HepG2 (cell line): ENCODE results near the gene TBL2. TPM values are rescaled to one million over a fixed set of nuclear protein-coding genes. Genes with fewer than 3 reads are reported as not detected.

Source experiments
- ATAC-seq: fragments of 200-7000 bp; cut with Tn5 transposase; 3 replicates; pipeline ENCODE4 v1.9.1; 2020; ENCODE audit warnings: mild to moderate bottlenecking, moderate library complexity
- BruUV-seq: library from RNA; stranded (reverse); fragments of 400-500 nt; replicated peaks from 2 replicates; lab custom pipeline; 2021; lab: Mats Ljungman, UMichigan
- CTCF ChIA-PET: fragments of 300-600 bp; formaldehyde crosslinking; extraction: SDS; loops from one replicate; lab custom pipeline; 2021; ENCODE audit warnings: low total read pairs, inconsistent platforms, low intra/inter-chr PET ratio; lab: Yijun Ruan, JAX
- POLR2A ChIA-PET: fragments of 350-600 bp; sonication (Branson Sonifier 250); formaldehyde crosslinking; loops from one replicate; lab custom pipeline; 2020; ENCODE audit warnings: antibody characterized with exemption, inconsistent platforms; lab: Yijun Ruan, JAX
- DNase-seq: peaks from one replicate; pipeline ENCODE4 v3.0.0-alpha.2; 2015; ENCODE audit warnings: low spot score
- FAIRE-seq: peaks from 3 replicates; lab custom pipeline; 2011; peaks lifted over from hg19 to GRCh38; lab: Jason Lieb, UNC
- H2AFZ ChIP-seq: one replicate; pipeline ENCODE4 v1.6.1; 2011; ENCODE audit warnings: low read length, inconsistent platforms
- H3K27ac ChIP-seq: fragments of 300-600 bp; 3 replicates; pipeline ENCODE4 v1.8.0; 2011; ENCODE audit warnings: mixed run types, mild to moderate bottlenecking, mixed read lengths, low read length, inconsistent platforms; ENCODE audit not compliant: insufficient read depth; ENCODE audit errors: extremely low read length
- H3K27me3 ChIP-seq, 2 experiments: fragments of 200-600 bp in 1 of 2; 2 replicates in 1 of 2; 3 replicates in 1 of 2; pipeline versions ENCODE4 v1.6.0 to v1.8.0; 2011; ENCODE audit warnings: low read length in 2 of 2, mild to moderate bottlenecking in 2 of 2, moderate library complexity in 2 of 2, inconsistent platforms in 1 of 2; ENCODE audit not compliant: insufficient read depth in 2 of 2, control insufficient read depth in 1 of 2
- H3K36me3 ChIP-seq, 2 experiments: fragments of 200-600 bp in 1 of 2; replicated peaks in 1 of 2; 2 replicates in 1 of 2; 3 replicates in 1 of 2; pipeline versions ENCODE4 v1.5.1 to v1.8.0; 2011; ENCODE audit warnings: low read length in 2 of 2, inconsistent platforms in 1 of 2; ENCODE audit not compliant: insufficient read depth in 2 of 2, control insufficient read depth in 1 of 2
- H3K4me1 ChIP-seq: 2 replicates; pipeline ENCODE4 v1.5.1; 2012; ENCODE audit warnings: low read length, inconsistent platforms; ENCODE audit not compliant: insufficient read depth
- H3K4me2 ChIP-seq: 2 replicates; pipeline ENCODE4 v1.6.0; 2011; ENCODE audit warnings: low read depth, low read length, inconsistent platforms
- H3K4me3 ChIP-seq, 3 experiments: fragments of 200-600 bp in 1 of 3; sonication (generic), shearing (Covaris generic) in 1 of 3; replicated peaks in 1 of 3; 2 replicates each; pipeline ENCODE4 v1.5.1; 2011 to 2016; ENCODE audit warnings: low read length in 3 of 3, inconsistent platforms in 2 of 3, low read depth in 2 of 3, mild to moderate bottlenecking in 2 of 3, control low read depth in 1 of 3, mixed read lengths in 1 of 3; ENCODE audit not compliant: insufficient read depth in 1 of 3
- H3K79me2 ChIP-seq: one replicate; pipeline ENCODE4 v1.6.1; 2011; ENCODE audit warnings: low read length, inconsistent platforms; ENCODE audit not compliant: insufficient read depth
- H3K9ac ChIP-seq: 2 replicates; pipeline ENCODE4 v1.6.0; 2011; ENCODE audit warnings: mild to moderate bottlenecking, low read depth, low read length, inconsistent platforms; ENCODE audit not compliant: insufficient read depth
- H3K9me3 ChIP-seq: 2 replicates; pipeline ENCODE4 v1.5.1; 2012; ENCODE audit warnings: mild to moderate bottlenecking, low read length
- H4K20me1 ChIP-seq: 2 replicates; pipeline ENCODE4 v1.6.0; 2011; ENCODE audit warnings: inconsistent platforms, mild to moderate bottlenecking, low read length, moderate library complexity; ENCODE audit not compliant: insufficient read depth
- CEBPB ChIP-seq: IDR thresholded peaks from 2 replicates; pipeline ENCODE4 v1.6.1; 2011; ENCODE audit warnings: low read depth, low read length, improper control_type of control experiment, borderline replicate concordance
- CEBPG ChIP-seq: IDR thresholded peaks from 2 replicates; pipeline ENCODE4 v1.6.1; 2016
- POLR2AphosphoS2 ChIP-seq: IDR thresholded peaks from 2 replicates; pipeline ENCODE4 v1.6.1; 2011; ENCODE audit warnings: low read depth, low read length, improper control_type of control experiment
- RNF2 ChIP-seq: fragments of 450-650 bp; conservative IDR thresholded peaks from 2 replicates; pipeline ENCODE4 v1.6.1; 2016; ENCODE audit warnings: low read depth
- TEAD3 ChIP-seq: optimal IDR thresholded peaks from 2 replicates; pipeline ENCODE3; 2016; ENCODE audit warnings: borderline replicate concordance
- ZNF121 ChIP-seq: sonication (generic); formaldehyde crosslinking; IDR thresholded peaks from 2 replicates; pipeline ENCODE4 v1.5.0; 2020; ENCODE audit warnings: mild to moderate bottlenecking, missing genetic modification reagents
- ZNF503 ChIP-seq: sonication (generic); formaldehyde crosslinking; IDR thresholded peaks from 2 replicates; pipeline ENCODE4 v1.4.0; 2020; ENCODE audit warnings: missing genetic modification reagents
- WGBS: methylation state at CpG from one replicate; pipeline ENCODE4 v1.1.6; 2017; ENCODE audit warnings: low lambda C conversion rate; 5-methylcytosine and 5-hydroxymethylcytosine counted together
- in situ Hi-C: cut with HindIII; loops from 2 replicates; pipeline ENCODE4 v1.10.0; 2017; ENCODE audit warnings: low pct_unique_long_range_greater_than_20kb; ENCODE audit not compliant: extremely low pct_ligation_motif_present
- intact Hi-C: fragments of 100-400 bp; cut with micrococcal nuclease; formaldehyde crosslinking; loops from one replicate; pipeline ENCODE4 v1.10.0; 2022; ENCODE audit not compliant: unreplicated experiment
- polyA plus RNA-seq, 8 experiments: library from polyadenylated mRNA; depleted of rRNA in 3 of 8; stranded (reverse) in 7 of 8; unstranded in 1 of 8; fragments of >200 nt; fragmentation: Illumina TruSeq in 4 of 8; extraction: Trizol in 4 of 8; gene quantifications; 2 replicates each; pipeline versions ENCODE4 v1.2.1 to v1.2.3, GENCODE V29; 2011 to 2016; ENCODE audit warnings: low read depth in 4 of 8, missing spikeins in 1 of 8, mixed read lengths in 1 of 8; ENCODE audit not compliant: insufficient read depth in 1 of 8
- total RNA-seq, 5 experiments: library from RNA; depleted of rRNA; stranded (reverse); fragments of >200 nt; fragmentation: Illumina TruSeq; extraction: Trizol; gene quantifications; 2 replicates each; pipeline ENCODE4 v1.2.3, GENCODE V29; 2016; ENCODE audit warnings: low read depth in 1 of 5

TBL2 gene
- total and polyA plus RNA-seq, 2 of the 13 experiments (the other 11 are each of a cell fraction or from before 2014, with no cell fraction given), result 43.4 to 47.2 TPM

GRCh38 chr7:73585196-73585595 is 6.8 kb upstream of the TBL2 start:
- Histone ChIP-seq H2AFZ (no peak overlapping the region), H4K20me1 (no peaks in the 10 kb centered on the region), H3K27ac (no peak overlapping the region), H3K79me2 (no peaks in the 10 kb centered on the region), H3K4me1 (peaks cover 39% of the 10 kb centered on the region), H3K4me2 (no peak overlapping the region), H3K27me3 (peaks cover 0 to 8% of the 10 kb centered on the region in 2 experiments; a peak in 1 of 5 replicates), H3K36me3 (no peaks in the 10 kb centered on the region), H3K9me3 (no peaks in the 10 kb centered on the region), H3K4me3 (no peak overlapping the region), H3K9ac (no peak overlapping the region)
- no peak for DNase-seq
- CTCF ChIA-PET, result no interaction called here
- intact Hi-C loops, result no loop called here
- FAIRE-seq, result no peak
- BruUV-seq, result no TSS peak
- POLR2A ChIA-PET, result interaction anchor here (0.8 to 2.0 kb wide), 2 partner anchors 10 to 63 kb away, joined by 3 to 8 read pairs; partner anchors contain the start of gene BAZ1B
- WGBS, result 0% methylated on average over 2 of the region's 2 CpGs
- peak; percentile 3; the same call in 1 of the 3 replicates for ATAC-seq
- in situ Hi-C loops, result no loop called here
- TF ChIP-seq TEAD3 (CRISPR knock-in tag) (peak; percentile 82), ZNF503 (CRISPR knock-in tag) (no peak), CEBPG (peak; percentile 29; the same call in 1 of the 2 replicates), POLR2AphosphoS2 (0 out of 2 replicates have a peak, but pooled peaks have one; percentile 24)

DNA sequence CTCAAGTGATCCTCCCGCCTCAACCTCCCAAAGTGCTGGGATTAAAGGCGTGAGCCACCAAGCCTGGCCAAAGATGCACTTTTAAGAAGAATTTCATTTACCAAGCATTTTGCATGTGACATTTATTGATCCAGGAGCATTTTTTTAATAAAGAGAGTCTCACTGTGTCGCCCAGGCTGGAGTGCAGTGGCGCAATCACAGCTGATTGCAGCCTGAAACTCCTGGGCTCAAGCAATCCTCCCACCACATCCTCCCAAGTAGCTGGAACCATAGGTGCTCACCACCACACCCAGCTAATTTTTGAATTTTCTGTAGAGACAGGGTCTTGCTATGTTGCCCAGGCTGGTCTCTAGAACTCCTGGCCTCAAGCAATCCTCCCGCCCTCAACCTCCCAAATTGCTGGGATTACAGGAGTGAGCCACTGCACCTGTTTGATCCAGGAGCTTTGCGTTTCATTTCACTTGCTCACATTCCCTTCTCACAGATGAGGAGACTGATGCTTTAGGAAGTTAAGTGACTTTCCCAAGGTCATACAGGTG is 4.4 kb upstream of the TBL2 start:
- CTCF ChIA-PET, result no interaction called here
- no peak overlapping the region for H3K9ac ChIP-seq
- H3K4me1 ChIP-seq, result peaks cover 41% of the 10 kb centered on the region
- intact Hi-C loops (no loop called here), in situ Hi-C loops (no loop called here)
- H3K27ac ChIP-seq, result no peak overlapping the region
- TF ChIP-seq CEBPB, result peak; percentile 55
- TF ChIP-seq RNF2, result no peak
- peak; percentile 71 for TF ChIP-seq ZNF121 (CRISPR knock-in tag)
- H3K9me3 ChIP-seq, result no peaks in the 10 kb centered on the region
- DNase-seq, result no peak
- H3K27me3 ChIP-seq, result peaks cover 0 to 8% of the 10 kb centered on the region in 2 experiments; a peak in 1 of 5 replicates
- H3K4me3 ChIP-seq, result no peak overlapping the region
- no peaks in the 10 kb centered on the region for H3K36me3 ChIP-seq
- 70% methylated on average over 6 of the region's 6 CpGs for WGBS
- no peak overlapping the region for H2AFZ ChIP-seq
- H4K20me1 ChIP-seq, result no peaks in the 10 kb centered on the region
- no peak overlapping the region for H3K4me2 ChIP-seq
- peaks cover 4% of the 10 kb centered on the region for H3K79me2 ChIP-seq
- no TSS peak for BruUV-seq
- no peak for FAIRE-seq
- POLR2A ChIA-PET, result no interaction called here
- ATAC-seq, result no peak
